CD4-positive, CD25-positive, alpha-beta regulatory T cell (primary cell): ENCODE data around the gene OR52M1. TPM values are rescaled to one million over a fixed set of nuclear protein-coding genes. Genes with fewer than 3 reads are reported as not detected.

Experiments
- ATAC-seq, 2 donors: fragments of 150-1000 bp; cut with Tn5 transposase; one replicate each; pipeline ENCODE4 v1.10.0; 2021; ENCODE audit warnings: low read depth in 2 of 2, moderate number of reproducible peaks in 2 of 2, moderate library complexity in 1 of 2
- DNase-seq, 3 donors: peaks; one replicate each; pipeline versions ENCODE4 v3.0.0 to v3.0.0-alpha.2; 2012 to 2022; ENCODE audit warnings: mixed read lengths in 1 of 3
- H3K27ac ChIP-seq: one replicate; pipeline ENCODE4 v1.7.0; 2013; ENCODE audit warnings: mild to moderate bottlenecking, low read length; ENCODE audit not compliant: insufficient read depth, poor library complexity, severe bottlenecking
- H3K27me3 ChIP-seq: one replicate; pipeline ENCODE4 v1.7.0; 2013; ENCODE audit warnings: low read length; ENCODE audit not compliant: control insufficient read depth, insufficient read depth
- H3K36me3 ChIP-seq: one replicate; pipeline ENCODE4 v1.7.0; 2013; ENCODE audit warnings: mild to moderate bottlenecking, low read length, moderate library complexity; ENCODE audit not compliant: control insufficient read depth, insufficient read depth
- H3K4me1 ChIP-seq: 2 replicates; pipeline ENCODE4 v1.7.0; 2013; ENCODE audit warnings: mild to moderate bottlenecking, low read length; ENCODE audit not compliant: insufficient read depth, control insufficient read depth, poor library complexity, severe bottlenecking
- H3K4me3 ChIP-seq: one replicate; pipeline ENCODE4 v1.7.0; 2013; ENCODE audit warnings: low read depth, mild to moderate bottlenecking, low read length, moderate library complexity
- H3K9me3 ChIP-seq, 2 experiments: 1 replicate in 1 of 2; 2 replicates in 1 of 2; pipeline ENCODE4 v1.7.0; 2013; ENCODE audit warnings: low read length in 2 of 2, mild to moderate bottlenecking in 1 of 2, moderate library complexity in 1 of 2; ENCODE audit not compliant: control insufficient read depth in 2 of 2
- H3K27ac Mint-ChIP-seq, 3 donors: one replicate each; pipeline ENCODE4 v1.8.0; 2020 to 2022; ENCODE audit warnings: mild to moderate bottlenecking in 3 of 3, mixed read lengths in 3 of 3, moderate library complexity in 2 of 3
- H3K27me3 Mint-ChIP-seq: one replicate; pipeline ENCODE4 v1.8.0; 2022; ENCODE audit warnings: mild to moderate bottlenecking, mixed read lengths
- H3K36me3 Mint-ChIP-seq: one replicate; pipeline ENCODE4 v1.8.0; 2020; ENCODE audit warnings: mixed read lengths
- H3K4me1 Mint-ChIP-seq, 4 donors: one replicate each; pipeline ENCODE4 v1.8.0; 2020 to 2022; ENCODE audit warnings: mixed read lengths in 4 of 4, mild to moderate bottlenecking in 1 of 4
- H3K4me3 Mint-ChIP-seq, 4 donors: one replicate each; pipeline ENCODE4 v1.8.0; 2020 to 2022; ENCODE audit warnings: mild to moderate bottlenecking in 4 of 4, mixed read lengths in 4 of 4, moderate library complexity in 3 of 4
- H3K9me3 Mint-ChIP-seq, 7 donors: one replicate each; pipeline ENCODE4 v1.8.0; 2020 to 2022; ENCODE audit warnings: mixed read lengths in 7 of 7, mild to moderate bottlenecking in 3 of 7, moderate library complexity in 2 of 7
- polyA plus RNA-seq, 4 donors: library from polyadenylated mRNA; unstranded; fragments of 300-500 nt; fragmentation: Illumina TruSeq; gene quantifications; one replicate each; pipeline ENCODE4 v1.2.3, GENCODE V29; 2021
- total RNA-seq: library from RNA; stranded (reverse); gene quantifications from one replicate; pipeline ENCODE4 v1.2.3, GENCODE V29; 2022

The OR52M1 gene
- total and polyA plus RNA-seq, 5 donors from 2014 or later = not detected

GRCh38 chr11:4576880-4577279 is 31.9 kb downstream of the OR52M1 start:
- Mint-ChIP-seq H3K4me3 (no peak overlapping the region), H3K4me1 (peaks cover 0 to 2% (median 0%) of the 10 kb centered on the region in 4 donors), H3K27ac (no peak overlapping the region), H3K27me3 (peaks cover 24% of the 10 kb centered on the region), H3K9me3 (peaks cover 0 to 4% (median 0%) of the 10 kb centered on the region in 7 donors), H3K36me3 (peaks cover 2% of the 10 kb centered on the region)
- Histone ChIP-seq H3K4me3 (no peak overlapping the region), H3K27me3 (peaks cover 2% of the 10 kb centered on the region), H3K9me3 (no peaks in the 10 kb centered on the region), H3K4me1 (no peaks in the 10 kb centered on the region), H3K27ac (no peak overlapping the region), H3K36me3 (no peaks in the 10 kb centered on the region)
- ATAC-seq = no peak
- no peak for DNase-seq

GRCh38 chr11:4577761-4578160 is 32.8 kb downstream of the OR52M1 start:
- Histone ChIP-seq H3K4me1 (no peaks in the 10 kb centered on the region), H3K9me3 (no peaks in the 10 kb centered on the region), H3K36me3 (no peaks in the 10 kb centered on the region), H3K27me3 (peaks cover 2% of the 10 kb centered on the region), H3K27ac (no peak overlapping the region), H3K4me3 (no peak overlapping the region)
- H3K27me3 Mint-ChIP-seq = peaks cover 21% of the 10 kb centered on the region
- H3K36me3 Mint-ChIP-seq = peaks cover 3% of the 10 kb centered on the region
- peaks cover 0 to 4% (median 0%) of the 10 kb centered on the region in 7 donors for H3K9me3 Mint-ChIP-seq
- peaks cover 0 to 2% (median 0%) of the 10 kb centered on the region in 4 donors for H3K4me1 Mint-ChIP-seq
- no peak overlapping the region for H3K27ac Mint-ChIP-seq
- no peak overlapping the region for H3K4me3 Mint-ChIP-seq
- ATAC-seq (no peak), DNase-seq (no peak)

GRCh38 chr11:4578624-4579023 is 33.6 kb downstream of the OR52M1 start:
- Mint-ChIP-seq H3K36me3 (peaks cover 3% of the 10 kb centered on the region), H3K9me3 (peaks cover 0 to 4% (median 0%) of the 10 kb centered on the region in 7 donors), H3K27ac (no peak overlapping the region), H3K4me3 (no peak overlapping the region), H3K4me1 (peaks cover 0 to 2% (median 0%) of the 10 kb centered on the region in 4 donors), H3K27me3 (peaks cover 21% of the 10 kb centered on the region)
- Histone ChIP-seq H3K4me3 (no peak overlapping the region), H3K4me1 (no peaks in the 10 kb centered on the region), H3K27ac (no peak overlapping the region), H3K27me3 (peaks cover 2% of the 10 kb centered on the region), H3K36me3 (no peaks in the 10 kb centered on the region), H3K9me3 (no peaks in the 10 kb centered on the region)
- DNase-seq (no peak), ATAC-seq (no peak)

GRCh38 chr11:4580124-4580523 is 35.1 kb downstream of the OR52M1 start:
- Histone ChIP-seq H3K4me3 (no peak overlapping the region), H3K27ac (no peak overlapping the region), H3K4me1 (no peaks in the 10 kb centered on the region), H3K9me3 (no peaks in the 10 kb centered on the region), H3K36me3 (no peaks in the 10 kb centered on the region), H3K27me3 (peaks cover 6% of the 10 kb centered on the region)
- Mint-ChIP-seq H3K4me1 (peaks cover 0 to 2% (median 0%) of the 10 kb centered on the region in 4 donors), H3K4me3 (no peak overlapping the region), H3K27me3 (peaks cover 24% of the 10 kb centered on the region), H3K36me3 (peaks cover 3% of the 10 kb centered on the region), H3K9me3 (peaks cover 0 to 2% (median 0%) of the 10 kb centered on the region in 7 donors), H3K27ac (no peak overlapping the region)
- ATAC-seq (no peak), DNase-seq (no peak)

- peaks cover 3% of the 10 kb centered on the region for H3K36me3 Mint-ChIP-seq
- H3K4me3 Mint-ChIP-seq = no peak within 1 kb of the TSS
- H3K4me1 Mint-ChIP-seq = no peaks in the 10 kb centered on the region
- DNase-seq = no peak
- ATAC-seq = no peak
- Histone ChIP-seq H3K27ac (no peak within 1 kb of the TSS), H3K9me3 (no peaks in the 10 kb centered on the region), H3K4me1 (no peaks in the 10 kb centered on the region), H3K27me3 (peaks cover 9% of the 10 kb centered on the region), H3K36me3 (no peaks in the 10 kb centered on the region), H3K4me3 (no peak within 1 kb of the TSS)
- peaks cover 26% of the 10 kb centered on the region for H3K27me3 Mint-ChIP-seq
- peaks cover 0 to 2% (median 0%) of the 10 kb centered on the region in 7 donors for H3K9me3 Mint-ChIP-seq
- no peak within 1 kb of the TSS for H3K27ac Mint-ChIP-seq
These were observed 36.5 kb downstream of the OR52M1 start, which contains the start of gene OR52I2 for GRCh38 chr11:4581443-4581842. OR52I2 (plus strand) TSS chr11:4581743.

- ATAC-seq (no peak), DNase-seq (no peak)
- Histone ChIP-seq H3K27me3 (peaks cover 7% of the 10 kb centered on the region), H3K4me3 (no peak overlapping the region), H3K36me3 (no peaks in the 10 kb centered on the region), H3K4me1 (no peaks in the 10 kb centered on the region), H3K9me3 (no peaks in the 10 kb centered on the region), H3K27ac (no peak overlapping the region)
- H3K27ac Mint-ChIP-seq = no peak overlapping the region
- H3K27me3 Mint-ChIP-seq = peaks cover 24% of the 10 kb centered on the region
- no peaks in the 10 kb centered on the region for H3K4me1 Mint-ChIP-seq
- no peak overlapping the region for H3K4me3 Mint-ChIP-seq
- H3K36me3 Mint-ChIP-seq = no peaks in the 10 kb centered on the region
- H3K9me3 Mint-ChIP-seq = no peaks in the 10 kb centered on the region
These were observed 44.0 kb downstream of the OR52M1 start for GRCh38 chr11:4589017-4589416.

- H3K9me3 Mint-ChIP-seq = no peaks in the 10 kb centered on the region
- H3K9me3 ChIP-seq = no peaks in the 10 kb centered on the region
- peaks cover 21% of the 10 kb centered on the region for H3K36me3 Mint-ChIP-seq
- H3K4me1 Mint-ChIP-seq = peaks cover 0 to 6% (median 3%) of the 10 kb centered on the region in 4 donors
- no peak within 1 kb of the TSS for H3K27ac Mint-ChIP-seq
- no peaks in the 10 kb centered on the region for H3K27me3 ChIP-seq
- ATAC-seq = no peak
- H3K4me3 ChIP-seq = no peak within 1 kb of the TSS
- no peaks in the 10 kb centered on the region for H3K4me1 ChIP-seq
- peaks cover 4% of the 10 kb centered on the region for H3K36me3 ChIP-seq
- no peak for DNase-seq
- no peak within 1 kb of the TSS for H3K27ac ChIP-seq
- no peak within 1 kb of the TSS for H3K4me3 Mint-ChIP-seq
- peaks cover 9% of the 10 kb centered on the region for H3K27me3 Mint-ChIP-seq
These were observed 48.7 kb downstream of the OR52M1 start, which contains the start of gene OR52I1 for GRCh38 chr11:4593739-4594138. OR52I1 (plus strand) TSS chr11:4594039; CDS start chr11:4594039, 0 bp downstream.
